MCF 10A (cell line): ENCODE results near the gene TMUB2. TPM values are rescaled to one million over a fixed set of nuclear protein-coding genes. Genes with fewer than 3 reads are reported as not detected.

ENCODE experiments used
- BruUV-seq: library from RNA; stranded (reverse); fragments of 400-500 nt; replicated peaks from 2 replicates; lab custom pipeline; 2021; lab: Mats Ljungman, UMichigan
- CTCF ChIA-PET: fragments of 300-600 bp; sonication (Branson Sonifier 250); formaldehyde crosslinking; extraction: SDS; loops from one replicate; lab custom pipeline; 2021; ENCODE audit warnings: antibody characterized with exemption, inconsistent platforms; lab: Yijun Ruan, JAX
- POLR2A ChIA-PET: fragments of 300-600, 350-650 bp; sonication (Branson Sonifier 250); formaldehyde crosslinking; extraction: SDS; loops from one replicate; lab custom pipeline; 2020; ENCODE audit warnings: antibody characterized with exemption, inconsistent platforms; lab: Yijun Ruan, JAX
- DNase-seq: peaks from one replicate; pipeline ENCODE4 v3.0.0-alpha.2; 2018; ENCODE audit not compliant: unreplicated experiment
- H3K27ac Mint-ChIP-seq: one replicate; pipeline ENCODE4 v1.8.0; 2022; ENCODE audit warnings: mild to moderate bottlenecking, low read depth, mixed read lengths; ENCODE audit not compliant: unreplicated experiment
- H3K27me3 Mint-ChIP-seq: one replicate; pipeline ENCODE4 v1.8.0; 2022; ENCODE audit warnings: mixed read lengths; ENCODE audit not compliant: insufficient read depth, unreplicated experiment
- H3K36me3 Mint-ChIP-seq: one replicate; pipeline ENCODE4 v1.8.0; 2022; ENCODE audit warnings: mild to moderate bottlenecking, moderate library complexity, mixed read lengths; ENCODE audit not compliant: insufficient read depth, unreplicated experiment
- H3K4me1 Mint-ChIP-seq: one replicate; pipeline ENCODE4 v1.8.0; 2022; ENCODE audit warnings: mixed read lengths; ENCODE audit not compliant: insufficient read depth, unreplicated experiment
- H3K4me3 Mint-ChIP-seq: one replicate; pipeline ENCODE4 v1.8.0; 2022; ENCODE audit warnings: mild to moderate bottlenecking, moderate library complexity, mixed read lengths; ENCODE audit not compliant: unreplicated experiment
- H3K9me3 Mint-ChIP-seq: one replicate; pipeline ENCODE4 v1.8.0; 2022; ENCODE audit warnings: mixed read lengths; ENCODE audit not compliant: unreplicated experiment
- CTCF ChIP-seq: fragments of 200-600 bp; IDR thresholded peaks from one replicate; pipeline ENCODE4 v1.8.0; 2022; ENCODE audit warnings: antibody characterized with exemption, mild to moderate bottlenecking; ENCODE audit not compliant: unreplicated experiment
- intact Hi-C: fragments of 100-400 bp; cut with micrococcal nuclease; formaldehyde crosslinking; loops from 2 replicates; pipeline ENCODE4 v1.14.1; 2022
- total RNA-seq: library from RNA; stranded (reverse); gene quantifications from 2 replicates; pipeline ENCODE4 v1.2.3, GENCODE V29; 2022

The TMUB2 gene
- total RNA-seq, 1 experiment from 2014 or later = 26.5 TPM

- Mint-ChIP-seq H3K9me3 (no peaks in the 10 kb centered on the region), H3K27me3 (no peaks in the 10 kb centered on the region), H3K4me1 (peaks cover 22% of the 10 kb centered on the region), H3K4me3 (peak overlapping the region; percentile 76), H3K36me3 (peaks cover 52% of the 10 kb centered on the region), H3K27ac (peak overlapping the region; percentile 87)
- no peak for TF ChIP-seq CTCF
- intact Hi-C loops = loop anchor here (1.0 kb wide), 2 partner anchors 18 to 32 kb away; partner anchors contain the start of gene TMUB2
- CTCF ChIA-PET = interaction anchor here (1.0 to 4.1 kb wide), 4 partner anchors 12 to 113 kb away, joined by 3 to 22 read pairs (median 5); no protein-coding TSS in a partner anchor
- BruUV-seq = TSS peak; percentile 21
- POLR2A ChIA-PET = interaction anchor here (0.6 to 7.4 kb wide), 6 partner anchors 10 to 200 kb away, joined by 3 to 65 read pairs (median 8); partner anchors contain the start of genes ATXN7L3, GRN, SLC25A39 and TMUB2
- no peak for DNase-seq
Measured at GRCh38 chr17:44217738-44218343, 31.1 kb downstream of the TMUB2 start.

- intact Hi-C loops = loop anchor here (1.0 kb wide), 2 partner anchors 18 to 32 kb away; partner anchors contain the start of gene TMUB2
Measured at GRCh38 chr17:44218344-44219107, 31.8 kb downstream of the TMUB2 start.

GRCh38 chr17:44219108-44219615 lies 32.4 kb downstream of the TMUB2 start:
- peak overlapping the region; percentile 76 for H3K4me3 Mint-ChIP-seq
- H3K36me3 Mint-ChIP-seq = peaks cover 42% of the 10 kb centered on the region
- peak; percentile 41 for TF ChIP-seq CTCF
- H3K9me3 Mint-ChIP-seq = no peaks in the 10 kb centered on the region
- H3K27ac Mint-ChIP-seq = no peak overlapping the region
- ChIA-PET CTCF (interaction anchor here (0.6 to 1.7 kb wide), 4 partner anchors 9 to 126 kb away, joined by 3 read pairs; no protein-coding TSS in a partner anchor), POLR2A (interaction anchor here (0.6 to 7.4 kb wide), 12 partner anchors 15 to 830 kb away, joined by 3 to 65 read pairs (median 4); partner anchors contain the start of genes ATXN7L3, GRN, SLC25A39 and TMUB2)
- H3K27me3 Mint-ChIP-seq = no peaks in the 10 kb centered on the region
- DNase-seq = peak; percentile 71
- no TSS peak for BruUV-seq
- peaks cover 30% of the 10 kb centered on the region for H3K4me1 Mint-ChIP-seq
- intact Hi-C loops = no loop called here

More at GRCh38 chr17:44218344-44219107, 31.8 kb downstream of the TMUB2 start:
- Mint-ChIP-seq H3K4me3 (peak overlapping the region; percentile 76), H3K4me1 (peaks cover 26% of the 10 kb centered on the region), H3K9me3 (no peaks in the 10 kb centered on the region), H3K27me3 (no peaks in the 10 kb centered on the region), H3K27ac (peak overlapping the region; percentile 87), H3K36me3 (peaks cover 49% of the 10 kb centered on the region)
- peak; percentile 67 for TF ChIP-seq CTCF
- POLR2A ChIA-PET = interaction anchor here (0.6 to 7.4 kb wide), 12 partner anchors 11 to 201 kb away, joined by 3 to 65 read pairs (median 6); partner anchors contain the start of genes ATXN7L3, GRN, SLC25A39 and TMUB2
- no TSS peak for BruUV-seq
- CTCF ChIA-PET = interaction anchor here (1.0 to 4.1 kb wide), 4 partner anchors 9 to 89 kb away, joined by 3 to 22 read pairs (median 3); no protein-coding TSS in a partner anchor
- DNase-seq = peak; percentile 92
